T follicular helper cell (primary cell): Measurements from ENCODE around the gene POLR3H.

ENCODE experiments used
- DNase-seq: peaks from one replicate; pipeline ENCODE4 v3.0.0-alpha.2; 2020; ENCODE audit warnings: low read depth

The POLR3H gene

DNA sequence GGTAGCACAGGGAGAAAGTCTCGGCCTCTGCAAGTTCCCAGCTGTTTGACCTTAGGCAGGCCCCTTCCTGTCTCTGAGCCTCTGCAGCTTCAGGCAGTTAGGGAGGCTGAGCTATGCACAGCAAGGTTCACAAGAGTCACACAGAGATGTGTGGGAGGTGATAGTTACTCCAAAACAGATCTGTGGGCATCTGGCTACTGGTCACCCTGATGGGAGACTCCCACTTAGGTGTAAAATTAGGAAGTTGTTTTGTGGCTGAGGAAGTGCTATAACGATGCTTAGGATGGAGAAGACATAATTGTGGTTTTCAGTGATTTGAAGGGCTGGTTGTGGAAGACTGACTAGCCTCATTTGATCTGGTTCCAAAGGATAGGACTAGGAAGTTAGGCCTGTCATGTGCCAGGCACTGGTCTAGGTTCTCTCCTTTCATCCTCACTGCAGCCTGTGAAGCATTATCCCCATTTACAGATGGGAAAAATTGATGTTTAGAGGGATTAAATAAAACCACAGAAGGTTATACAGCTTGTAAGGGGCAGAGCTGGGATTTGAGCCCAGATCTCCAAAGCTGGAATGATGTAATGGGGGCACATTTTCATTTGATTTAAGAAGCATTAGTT lies 61.8 kb downstream of the POLR3H start:
- DNase-seq, result no peak

GRCh38 chr22:41481925-41482318 lies 62.3 kb downstream of the POLR3H start:
- no peak for DNase-seq

DNA sequence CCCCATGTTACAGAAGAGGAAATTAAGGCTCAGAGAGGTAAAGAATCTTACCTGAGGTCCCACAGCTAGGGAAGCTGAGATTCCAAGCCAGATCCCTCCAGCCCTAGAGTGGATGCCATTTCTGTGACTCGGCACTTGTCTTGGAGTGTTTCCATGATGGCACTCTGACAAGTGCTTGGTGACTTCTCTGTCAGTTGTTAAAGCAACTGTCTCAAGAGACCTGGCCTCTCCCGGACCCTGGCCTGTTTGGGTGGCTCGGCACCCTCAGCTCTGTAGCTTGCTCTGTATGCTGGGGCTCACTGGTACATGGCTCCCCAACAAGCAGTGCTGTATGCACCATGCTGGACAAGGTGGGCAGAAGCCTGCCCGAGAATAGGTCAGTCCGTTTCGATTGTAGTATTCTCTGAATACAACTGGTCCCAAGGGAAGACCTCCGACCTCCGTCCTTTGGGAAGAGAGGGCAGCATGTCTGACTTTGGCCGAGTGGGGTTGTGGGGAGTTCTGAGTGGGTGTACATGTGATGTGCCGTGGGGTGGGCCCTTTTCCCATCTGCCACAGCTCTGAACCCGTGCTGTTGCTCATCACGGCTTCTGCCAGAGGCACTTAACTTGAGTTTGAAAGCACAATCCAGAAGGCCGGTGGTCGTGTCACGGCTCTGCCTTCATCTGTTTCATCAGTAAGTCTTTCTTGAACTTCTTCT lies 63.0 kb downstream of the POLR3H start:
- DNase-seq, result no peak

- DNase-seq, result no peak
Observed at GRCh38 chr22:41480397-41480735, 63.9 kb downstream of the POLR3H start.

DNA sequence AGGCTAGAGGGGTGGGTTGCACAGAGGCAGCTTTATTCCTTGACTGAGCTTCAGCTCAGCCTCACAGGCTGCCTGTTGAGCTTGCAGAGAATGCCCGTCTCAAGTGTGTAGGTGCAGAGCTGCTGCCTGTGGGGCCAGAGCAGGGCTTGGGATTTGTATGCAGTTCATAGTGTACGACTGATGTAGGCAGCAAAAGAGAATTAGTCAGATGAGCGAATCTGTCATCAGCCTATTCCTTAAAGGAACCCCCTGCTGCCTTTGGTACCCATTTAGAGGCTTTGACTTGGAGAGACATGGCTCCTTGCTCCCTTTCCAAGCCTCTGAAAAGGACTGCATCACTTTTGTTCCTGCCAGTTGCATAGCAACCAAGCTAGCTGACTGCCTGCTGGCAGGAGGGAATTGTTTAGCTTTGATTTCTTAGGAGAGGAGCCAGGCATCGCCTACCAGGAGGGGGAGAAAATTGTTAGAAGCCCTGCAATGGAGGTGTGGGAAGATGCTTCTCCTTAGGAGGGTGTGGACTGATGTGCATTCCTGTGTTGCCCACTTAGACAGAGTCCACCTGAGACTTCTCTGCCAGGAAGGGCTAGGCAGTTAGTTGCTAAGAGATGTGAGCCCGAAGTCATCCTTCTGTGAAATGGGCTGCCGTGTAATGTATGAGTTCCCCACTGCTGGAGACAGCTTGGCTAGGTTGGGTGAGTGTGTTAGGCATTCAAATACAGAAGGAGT lies 64.4 kb downstream of the POLR3H start:
- no peak for DNase-seq

DNA sequence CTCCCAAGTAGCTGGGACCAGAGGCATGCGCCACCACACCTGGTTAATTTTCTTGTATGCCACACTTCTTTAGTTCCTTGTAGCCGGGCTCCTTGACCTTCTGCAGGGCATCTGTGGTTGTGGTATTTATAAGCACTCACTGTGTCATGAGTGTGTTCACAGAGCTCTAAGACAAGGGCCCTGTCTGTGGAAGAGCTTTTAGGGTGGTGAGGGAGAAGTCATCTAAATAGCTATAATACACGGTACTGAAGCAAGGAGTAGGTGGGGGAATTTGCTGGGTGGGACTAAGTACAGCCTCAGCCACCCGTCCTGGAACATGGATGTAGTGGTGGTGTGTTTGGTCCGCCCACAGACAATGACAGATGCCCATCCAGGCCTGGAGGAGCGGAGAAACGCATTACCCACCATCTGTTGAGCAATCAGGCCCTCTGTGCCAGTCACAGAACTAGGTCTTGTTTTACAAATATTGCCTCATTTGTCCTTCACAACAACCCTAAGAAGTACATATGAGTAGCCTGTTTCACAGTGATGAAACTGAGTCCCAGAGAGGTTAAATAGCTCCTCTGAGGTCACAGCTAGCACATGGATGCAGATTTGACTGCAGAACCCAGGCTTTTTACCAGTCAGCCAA lies 65.3 kb downstream of the POLR3H start:
- DNase-seq, result no peak

DNA sequence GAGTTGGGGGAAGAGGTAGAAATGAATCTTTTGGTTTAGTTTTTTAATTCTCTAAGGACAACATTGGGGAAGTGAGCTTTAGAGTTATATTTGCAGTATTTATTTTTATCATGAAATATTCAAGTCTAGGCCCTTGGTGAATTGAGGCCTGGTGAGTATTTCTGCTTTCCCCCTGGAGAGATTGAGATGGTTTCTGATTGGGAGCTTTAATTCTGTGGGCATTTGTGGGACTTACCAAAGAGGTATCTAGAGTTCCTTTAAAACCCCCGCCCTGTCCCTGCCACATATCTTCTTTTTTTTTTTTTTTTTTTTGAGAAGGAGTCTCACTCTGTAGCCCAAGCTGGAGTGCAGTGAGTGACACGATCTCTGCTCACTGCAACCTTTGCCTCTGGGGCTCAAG lies 65.8 kb downstream of the POLR3H start:
- DNase-seq, result no peak
